ENCODE measurements around the gene TOP2B. TPM values are rescaled to one million over a fixed set of nuclear protein-coding genes. Genes with fewer than 3 reads are reported as not detected.

The TOP2B gene
- total RNA-seq, 2 donors from 2014 or later = 93.8 to 125 TPM

- DNase-seq (ENCODE audit: low spot score in 2 of 2) (no peak), ATAC-seq (no peak)
- Mint-ChIP-seq H3K9me3 (peaks cover 7 to 23% of the 10 kb centered on the region in 2 donors), H3K36me3 (peaks cover 7 to 26% of the 10 kb centered on the region in 2 donors), H3K27ac (no peak overlapping the region)
Observed at GRCh38 chr3:25653322-25653721, 11.4 kb downstream of the TOP2B start.

- no peak overlapping the region for H3K27ac Mint-ChIP-seq
- peaks cover 7 to 26% of the 10 kb centered on the region in 2 donors for H3K36me3 Mint-ChIP-seq
- no peak for DNase-seq (ENCODE audit: low spot score in 2 of 2)
- no peak for ATAC-seq
- peaks cover 7 to 23% of the 10 kb centered on the region in 2 donors for H3K9me3 Mint-ChIP-seq
Observed at GRCh38 chr3:25652921-25653320, 11.8 kb downstream of the TOP2B start.

- no peak for DNase-seq (ENCODE audit: low spot score in 2 of 2)
- no peak for ATAC-seq
- Mint-ChIP-seq H3K9me3 (peaks cover 7 to 23% of the 10 kb centered on the region in 2 donors), H3K36me3 (peaks cover 7 to 26% of the 10 kb centered on the region in 2 donors), H3K27ac (no peak overlapping the region)
Observed at GRCh38 chr3:25648925-25649830, 15.5 kb downstream of the TOP2B start.

- Mint-ChIP-seq H3K9me3 (peaks cover 7 to 23% of the 10 kb centered on the region in 2 donors), H3K27ac (no peak overlapping the region), H3K36me3 (peaks cover 7 to 26% of the 10 kb centered on the region in 2 donors)
- DNase-seq (ENCODE audit: low spot score in 2 of 2) (peak in 1 of 2 donors; percentile 90), ATAC-seq (peak; percentile 85 to 96)
Observed at GRCh38 chr3:25648107-25648535, 16.6 kb downstream of the TOP2B start.

- DNase-seq (ENCODE audit: low spot score in 2 of 2) = no peak
- H3K27ac Mint-ChIP-seq = no peak overlapping the region
Observed at GRCh38 chr3:25635038-25635437, 29.7 kb downstream of the TOP2B start.

GRCh38 chr3:25633919-25634318 lies 30.8 kb downstream of the TOP2B start:
- no peak for ATAC-seq
- peak overlapping the region in 1 of 2 donors; percentile 22 for H3K27ac Mint-ChIP-seq

More at GRCh38 chr3:25635038-25635437, 29.7 kb downstream of the TOP2B start:
- H3K9me3 Mint-ChIP-seq = no peaks in the 10 kb centered on the region
- no peak for ATAC-seq
- peaks cover 4 to 7% of the 10 kb centered on the region in 2 donors for H3K36me3 Mint-ChIP-seq

GRCh38 chr3:25631989-25632388 lies 32.7 kb downstream of the TOP2B start:
- ATAC-seq (no peak), DNase-seq (ENCODE audit: low spot score in 2 of 2) (no peak)
- Mint-ChIP-seq H3K27ac (no peak overlapping the region), H3K9me3 (no peaks in the 10 kb centered on the region), H3K36me3 (peaks cover 4 to 12% of the 10 kb centered on the region in 2 donors)

More at GRCh38 chr3:25633919-25634318, 30.8 kb downstream of the TOP2B start:
- peaks cover 4 to 12% of the 10 kb centered on the region in 2 donors for H3K36me3 Mint-ChIP-seq
- no peaks in the 10 kb centered on the region for H3K9me3 Mint-ChIP-seq
- DNase-seq (ENCODE audit: low spot score in 2 of 2) = no peak

GRCh38 chr3:25621087-25621486 lies 43.6 kb downstream of the TOP2B start:
- Mint-ChIP-seq H3K27ac (peak overlapping the region; percentile 58 to 78), H3K36me3 (peaks cover 5 to 14% of the 10 kb centered on the region in 2 donors), H3K9me3 (no peaks in the 10 kb centered on the region)
- DNase-seq (ENCODE audit: low spot score in 2 of 2) = no peak
- peak in 1 of 2 donors; percentile 56 for ATAC-seq

GRCh38 chr3:25620493-25620892 lies 44.2 kb downstream of the TOP2B start:
- Mint-ChIP-seq H3K9me3 (no peaks in the 10 kb centered on the region), H3K27ac (peak overlapping the region in 1 of 2 donors; percentile 58), H3K36me3 (peaks cover 3 to 14% of the 10 kb centered on the region in 2 donors)
- ATAC-seq (no peak), DNase-seq (ENCODE audit: low spot score in 2 of 2) (no peak)

- no peak for ATAC-seq
- no peak for DNase-seq (ENCODE audit: low spot score in 2 of 2)
- H3K9me3 Mint-ChIP-seq = no peaks in the 10 kb centered on the region
- H3K27ac Mint-ChIP-seq = no peak overlapping the region
- peaks cover 0 to 14% of the 10 kb centered on the region in 2 donors for H3K36me3 Mint-ChIP-seq
Observed at GRCh38 chr3:25619382-25619781, 45.3 kb downstream of the TOP2B start.

- no peaks in the 10 kb centered on the region for H3K9me3 Mint-ChIP-seq
- DNase-seq (ENCODE audit: low spot score in 2 of 2) (no peak), ATAC-seq (peak; percentile 55 to 68)
- H3K36me3 Mint-ChIP-seq = peaks cover 0 to 14% of the 10 kb centered on the region in 2 donors
- no peak overlapping the region for H3K27ac Mint-ChIP-seq
Observed at GRCh38 chr3:25618028-25618427, 46.7 kb downstream of the TOP2B start.

- H3K36me3 Mint-ChIP-seq = peaks cover 0 to 7% of the 10 kb centered on the region in 2 donors
- no peak for ATAC-seq
- peak overlapping the region in 1 of 2 donors; percentile 57 for H3K27ac Mint-ChIP-seq
- no peaks in the 10 kb centered on the region for H3K9me3 Mint-ChIP-seq
- no peak for DNase-seq (ENCODE audit: low spot score in 2 of 2)
Observed at GRCh38 chr3:25611193-25611592, 53.5 kb downstream of the TOP2B start.

GRCh38 chr3:25610779-25611178 lies 53.9 kb downstream of the TOP2B start:
- peaks cover 0 to 7% of the 10 kb centered on the region in 2 donors for H3K36me3 Mint-ChIP-seq
- H3K27ac Mint-ChIP-seq = peak overlapping the region in 1 of 2 donors; percentile 57

GRCh38 chr3:25610167-25610566 lies 54.5 kb downstream of the TOP2B start:
- DNase-seq (ENCODE audit: low spot score in 2 of 2) (no peak), ATAC-seq (no peak)
- H3K9me3 Mint-ChIP-seq = no peaks in the 10 kb centered on the region
- peak overlapping the region; percentile 51 to 81 for H3K27ac Mint-ChIP-seq
- H3K36me3 Mint-ChIP-seq = peaks cover 0 to 7% of the 10 kb centered on the region in 2 donors

More at GRCh38 chr3:25610779-25611178, 53.9 kb downstream of the TOP2B start:
- ATAC-seq (no peak), DNase-seq (ENCODE audit: low spot score in 2 of 2) (no peak)
- no peaks in the 10 kb centered on the region for H3K9me3 Mint-ChIP-seq

- ATAC-seq (peak; percentile 80 to 91), DNase-seq (ENCODE audit: low spot score in 2 of 2) (no peak)
- Mint-ChIP-seq H3K9me3 (no peaks in the 10 kb centered on the region), H3K36me3 (peaks cover 0 to 7% of the 10 kb centered on the region in 2 donors), H3K27ac (peak overlapping the region in 1 of 2 donors; percentile 72)
Observed at GRCh38 chr3:25604107-25604805, 60.5 kb downstream of the TOP2B start.

GRCh38 chr3:25603703-25604102 lies 61.0 kb downstream of the TOP2B start:
- Mint-ChIP-seq H3K27ac (peak overlapping the region in 1 of 2 donors; percentile 72), H3K36me3 (peaks cover 0 to 7% of the 10 kb centered on the region in 2 donors), H3K9me3 (no peaks in the 10 kb centered on the region)
- ATAC-seq (no peak), DNase-seq (ENCODE audit: low spot score in 2 of 2) (no peak)
